SK-N-SH treated with all-trans-retinoic acid at 6 μM for 48 hours (cell line): Measurements from ENCODE around the gene TBX5.

Experiments used
- PATZ1 ChIP-seq: fragments of 250-450 bp; sonication (Bioruptor Pico); IDR thresholded peaks from 2 replicates; pipeline ENCODE4 v1.8.0; 2020; ENCODE audit warnings: mild to moderate bottlenecking, moderate library complexity, borderline replicate concordance
- TCF4 ChIP-seq: fragments of 250-450 bp; sonication (Bioruptor Pico); IDR thresholded peaks from 2 replicates; pipeline ENCODE4 v1.8.0; 2021; ENCODE audit warnings: mild to moderate bottlenecking, moderate library complexity, borderline replicate concordance

- TF ChIP-seq TCF4 (CRISPR knock-in tag) (no peak), PATZ1 (CRISPR knock-in tag) (no peak)
Observed at GRCh38 chr12:114415525-114415868, 9.6 kb upstream of the TBX5 start.
